ENCODE data around the gene DNAH10. TPM values are rescaled to one million over a fixed set of nuclear protein-coding genes. Genes with fewer than 3 reads are reported as not detected.
A peak's percentile ranks its signal among the peaks of the same experiment; 100 is the strongest.

The DNAH10 gene
- total and polyA plus RNA-seq, 2 of the 13 experiments (the other 11 are each of a cell fraction or from before 2014, with no cell fraction given): 0.01 to 0.02 TPM

GRCh38 chr12:123761841-123762714 is at the start of gene DNAH10 (continued):
- TF ChIP-seq UBTF (CRISPR knock-in tag; IDR thresholded peaks at IDR 0.05) (peak; percentile 37; the same call in 1 of the 2 replicates), ZNF83 (CRISPR knock-in tag; IDR thresholded peaks at IDR 0.05; ENCODE audit: borderline replicate concordance) (no peak), MEIS2 (CRISPR knock-in tag; IDR thresholded peaks at IDR 0.05) (no peak), TEAD3 (CRISPR knock-in tag; optimal IDR thresholded peaks at IDR 0.05; ENCODE audit: borderline replicate concordance) (no peak), RFX1 (IDR thresholded peaks at IDR 0.05) (peak; percentile 90), ZNF768 (CRISPR knock-in tag; IDR thresholded peaks at IDR 0.05) (peak; percentile 41; the same call in 1 of the 2 replicates), MYC (CRISPR knock-in tag; IDR thresholded peaks at IDR 0.05; ENCODE audit: borderline replicate concordance) (peak; percentile 41), SRSF4 (IDR thresholded peaks at IDR 0.05; ENCODE audit: low read depth, low read length, poor library complexity, severe bottlenecking) (no peak), AKNA (CRISPR knock-in tag; IDR thresholded peaks at IDR 0.05; ENCODE audit: borderline replicate concordance) (no peak), ZNF382 (CRISPR knock-in tag; IDR thresholded peaks at IDR 0.05; ENCODE audit: borderline replicate concordance) (no peak), GFI1 (CRISPR knock-in tag; IDR thresholded peaks at IDR 0.05; ENCODE audit: borderline replicate concordance) (peak; percentile 52; the same call in 1 of the 2 replicates), ZBTB44 (CRISPR knock-in tag; IDR thresholded peaks at IDR 0.05) (no peak), YY1 (IDR thresholded peaks at IDR 0.05; ENCODE audit: insufficient read depth, insufficient replicate concordance, low read depth, low read length) (no peak), ZNF263 (CRISPR knock-in tag; IDR thresholded peaks at IDR 0.05) (no peak), KLF12 (CRISPR knock-in tag; IDR thresholded peaks at IDR 0.05; ENCODE audit: borderline replicate concordance) (peak; percentile 59; the same call in 1 of the 2 replicates), TGIF2 (CRISPR knock-in tag; IDR thresholded peaks at IDR 0.05) (no peak), ZNF562 (CRISPR knock-in tag; IDR thresholded peaks at IDR 0.05; ENCODE audit: borderline replicate concordance) (no peak), ARNTL (CRISPR knock-in tag; IDR thresholded peaks at IDR 0.05) (no peak), NONO (IDR thresholded peaks at IDR 0.05) (no peak), NONO (CRISPR knock-in tag; conservative IDR thresholded peaks at IDR 0.05) (no peak), GATA4 (IDR thresholded peaks at IDR 0.05; ENCODE audit: borderline replicate concordance, low read depth) (no peak)
